Hematopoietic multipotent progenitor cell treated with erythropoietin and hydrocortisone succinate and interleukin-3 and kit ligand, for 17 days (in vitro differentiated cells): Measurements from ENCODE around the gene C10orf67.
"Not testable (repeated sequence)": the region's sequence is repeated elsewhere in the genome, so short reads cannot be mapped to it uniquely, and the experiment has no call there.

Source experiments
- DNase-seq: peaks from one replicate; pipeline ENCODE4 v3.0.0-alpha.2; 2015; ENCODE audit warnings: low spot score

Gene C10orf67

DNA sequence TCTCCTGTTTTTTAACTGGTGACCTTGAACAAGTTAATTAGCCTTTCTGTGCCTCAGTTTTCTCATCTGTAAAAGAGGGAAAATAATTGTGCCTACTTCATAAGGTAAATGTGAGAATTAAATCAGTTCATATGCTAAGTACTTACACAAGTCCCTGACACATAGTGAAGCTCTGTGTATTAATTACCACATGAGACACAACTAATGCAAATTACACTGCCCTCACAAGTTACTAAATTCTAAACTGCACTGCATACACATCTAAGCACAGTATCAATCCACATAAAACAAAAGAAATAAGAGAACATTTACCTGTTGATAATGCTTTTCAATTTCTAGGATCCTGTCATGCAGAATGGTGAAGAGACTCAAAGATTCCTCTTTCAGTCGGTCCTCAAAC lies 22.5 kb downstream of the C10orf67 start:
- no peak for DNase-seq

- DNase-seq, result no peak
Measured at GRCh38 chr10:23319835-23320234, 24.8 kb downstream of the C10orf67 start.

- no peak for DNase-seq
Measured at GRCh38 chr10:23318359-23318758, 26.2 kb downstream of the C10orf67 start.

GRCh38 chr10:23317416-23317815 lies 27.2 kb downstream of the C10orf67 start:
- DNase-seq, result no peak

DNA sequence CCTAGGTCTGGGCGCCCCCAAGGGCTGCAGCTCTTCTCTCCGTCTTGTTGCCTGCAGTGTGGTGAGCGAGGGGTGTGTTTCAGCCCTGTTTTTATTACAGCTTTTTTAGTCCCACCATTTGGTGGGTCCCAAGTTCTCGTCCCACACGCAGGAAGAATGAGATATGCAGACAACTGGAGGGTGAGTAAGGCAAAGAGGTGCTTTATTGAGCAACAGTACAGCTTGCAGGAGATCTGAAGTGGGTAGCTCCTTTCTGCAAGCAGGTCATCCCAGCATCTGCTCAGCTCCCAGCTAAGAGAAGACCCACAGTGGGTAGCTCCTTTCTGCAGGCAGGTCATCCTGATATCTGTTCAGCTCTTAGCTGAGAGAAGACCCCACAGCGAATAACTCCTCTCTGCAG lies 28.2 kb downstream of the C10orf67 start:
- DNase-seq, result no peak

DNA sequence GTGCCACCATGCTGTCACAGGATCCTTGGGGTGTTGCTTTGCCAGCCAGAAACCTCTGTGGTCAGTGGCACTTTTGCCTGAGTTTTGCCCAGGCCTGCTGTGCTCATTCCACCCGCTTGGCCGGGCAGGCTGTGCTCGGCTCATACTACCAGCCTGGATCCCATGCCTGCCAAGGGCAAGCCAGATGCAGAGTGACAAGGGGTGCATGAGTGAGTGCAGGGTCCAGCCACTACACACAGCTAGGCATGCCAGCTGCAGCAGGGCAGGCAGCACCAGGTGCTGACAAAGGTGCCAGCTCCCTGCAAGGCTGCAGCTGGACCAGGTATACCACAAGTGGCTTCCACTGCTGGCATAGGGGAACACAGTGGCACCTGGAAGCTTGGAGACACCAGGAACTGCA lies 28.6 kb downstream of the C10orf67 start:
- DNase-seq, result no peak

GRCh38 chr10:23314835-23315239 lies 29.8 kb downstream of the C10orf67 start:
- peak; percentile 73 for DNase-seq

- no peak for DNase-seq
Measured at GRCh38 chr10:23311034-23311433, 33.6 kb downstream of the C10orf67 start.

- DNase-seq, result no peak
Measured at GRCh38 chr10:23310404-23310803, 34.2 kb downstream of the C10orf67 start.

- not testable (repeated sequence) for DNase-seq
Measured at GRCh38 chr10:23299961-23300360, 44.6 kb downstream of the C10orf67 start.

DNA sequence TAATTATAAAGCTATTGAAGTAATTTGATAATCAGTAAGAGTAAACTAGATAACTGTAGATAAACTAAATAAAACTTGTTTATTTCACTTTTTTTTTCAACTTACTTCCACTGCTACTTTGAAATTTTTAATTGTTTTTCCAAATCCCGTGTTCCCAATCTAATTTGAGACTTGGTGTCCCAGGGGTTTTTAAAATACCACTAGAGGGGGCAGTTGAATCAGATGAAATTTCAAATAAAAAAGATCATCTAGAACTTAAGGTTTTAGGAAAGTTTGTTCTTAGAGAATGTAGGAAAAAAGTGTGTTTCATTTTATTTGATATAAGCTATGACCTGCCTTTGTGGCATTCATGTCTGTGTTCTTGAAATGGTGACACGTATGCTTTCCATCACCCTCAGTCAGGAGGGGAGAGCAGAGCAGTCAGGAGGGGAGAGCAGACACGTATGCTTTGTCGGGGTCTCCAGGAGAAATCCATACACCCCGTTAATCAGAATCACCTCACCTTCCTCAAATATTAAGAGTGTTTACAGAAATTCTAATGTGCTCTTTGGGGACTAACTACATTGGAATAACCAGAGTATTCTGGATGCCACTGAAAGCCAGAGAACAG lies 49.9 kb downstream of the C10orf67 start:
- DNase-seq, result no peak

GRCh38 chr10:23293973-23294590 lies 50.5 kb downstream of the C10orf67 start:
- no peak for DNase-seq

DNA sequence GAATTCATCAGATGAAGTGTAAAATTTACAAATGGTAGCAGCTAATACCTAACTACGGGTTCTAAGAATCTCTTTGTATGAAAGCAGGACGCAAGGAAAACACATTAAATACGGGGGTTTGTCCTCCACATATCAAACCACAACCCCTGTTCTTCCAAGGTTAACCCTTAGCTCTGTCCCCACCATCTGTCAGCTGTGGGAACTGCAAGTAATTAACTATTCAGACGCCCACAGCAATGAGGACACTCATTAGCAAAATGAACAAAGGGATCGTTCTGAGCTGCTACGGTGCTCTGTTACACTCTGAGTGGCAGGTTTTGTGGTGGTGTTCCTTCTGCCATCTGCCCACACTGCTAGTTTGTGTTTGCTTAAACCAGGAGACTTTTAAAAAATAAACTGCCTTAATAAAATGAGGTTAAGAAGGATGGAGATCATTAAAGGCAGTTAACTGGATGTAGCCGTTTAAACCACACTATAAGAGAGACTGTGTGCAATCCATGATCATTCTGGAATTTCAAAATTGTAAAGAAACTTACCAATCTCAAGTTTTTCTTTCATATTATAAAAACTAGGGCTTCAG lies 51.4 kb downstream of the C10orf67 start:
- peak; percentile 7 for DNase-seq

DNA sequence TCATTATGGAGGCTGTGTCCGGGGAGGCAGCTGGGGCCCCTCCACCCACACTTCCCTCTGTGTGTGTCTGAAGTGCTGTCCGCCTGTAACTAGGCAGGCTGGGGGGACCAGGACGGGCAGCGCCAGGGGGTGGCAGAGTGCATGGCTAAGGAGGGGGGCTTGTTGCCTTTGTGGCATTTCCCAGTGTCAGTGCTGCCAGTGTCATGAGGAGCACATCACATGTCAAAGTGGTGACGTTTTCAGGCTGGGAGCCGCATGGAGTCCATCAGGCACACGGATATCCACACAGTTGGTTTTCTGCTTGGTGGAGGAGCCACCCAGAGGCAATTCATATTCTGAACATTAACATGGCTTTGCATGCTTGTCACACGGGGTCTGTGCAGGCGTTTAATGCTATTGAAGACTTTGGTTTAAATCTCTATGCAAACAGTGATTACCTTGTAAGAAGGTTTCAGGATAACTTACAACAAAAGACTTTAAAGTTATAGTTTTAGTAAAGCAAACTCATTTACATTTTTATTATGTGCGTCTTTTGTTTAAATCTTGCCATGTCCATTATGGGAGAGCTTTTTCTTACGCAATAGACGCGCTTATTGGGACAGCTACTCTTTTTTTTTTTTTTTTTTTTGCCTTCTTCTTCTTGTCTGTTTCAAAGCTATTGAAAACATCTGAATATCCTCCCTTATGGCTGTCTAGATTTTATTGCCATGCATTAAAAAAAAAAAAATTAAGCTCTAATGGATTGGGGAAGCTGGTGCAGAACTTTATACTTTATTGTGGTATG lies 52.9 kb downstream of the C10orf67 start:
- no peak for DNase-seq

DNA sequence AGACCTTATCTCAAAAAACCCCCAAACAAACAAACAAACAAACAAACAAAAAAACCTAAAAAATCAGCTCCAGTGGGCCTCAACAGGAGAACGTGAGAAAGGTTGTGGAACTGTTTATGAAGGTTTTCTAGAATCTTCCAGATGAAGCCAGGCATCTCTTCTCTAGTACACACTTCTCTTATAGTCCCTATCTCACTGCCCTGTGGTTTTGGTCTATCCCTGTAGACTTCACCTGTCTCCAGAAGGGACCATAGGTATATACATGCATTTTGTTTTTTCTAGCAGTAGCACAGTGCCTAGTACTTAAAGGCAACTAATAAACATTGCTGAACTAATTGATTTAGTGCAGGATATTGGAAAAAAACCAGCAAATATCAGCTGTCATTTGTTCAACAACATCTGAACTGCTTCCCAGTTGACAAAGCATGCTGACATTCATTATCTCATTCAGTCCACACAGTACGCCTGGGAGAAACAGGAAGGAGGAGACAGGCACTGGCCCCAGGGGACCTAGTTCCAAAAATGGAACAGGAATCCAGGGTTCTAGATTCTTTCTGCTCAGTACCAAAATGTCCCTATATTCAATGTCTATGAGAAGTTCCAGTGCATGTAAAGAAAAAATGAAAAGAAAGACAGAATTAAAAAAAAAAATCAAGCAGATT lies 59.8 kb downstream of the C10orf67 start:
- no peak for DNase-seq

- DNase-seq, result no peak
Measured at GRCh38 chr10:23284155-23284554, 60.4 kb downstream of the C10orf67 start.

DNA sequence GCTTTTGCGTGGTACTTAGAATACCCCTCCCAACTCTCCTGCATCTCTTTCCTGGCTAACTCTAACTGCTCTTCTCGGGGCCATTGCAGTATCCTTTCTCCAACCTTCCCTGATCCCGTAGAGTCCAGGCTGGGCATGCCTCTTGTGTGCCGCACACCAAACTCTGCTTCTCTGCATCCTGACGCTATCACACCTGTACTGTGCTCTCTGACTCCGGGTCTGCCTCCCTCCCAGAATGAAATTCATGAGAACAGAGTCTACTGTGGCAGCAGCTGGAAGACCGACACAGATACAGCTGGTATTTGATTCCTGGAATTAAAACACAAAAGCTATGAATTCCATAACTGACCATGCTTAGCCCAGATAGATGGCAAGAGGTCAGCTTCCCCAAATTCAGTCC lies 60.9 kb downstream of the C10orf67 start:
- no peak for DNase-seq

GRCh38 chr10:23281044-23281433 lies 63.6 kb downstream of the C10orf67 start:
- no peak for DNase-seq

GRCh38 chr10:23280419-23281043 lies 64.1 kb downstream of the C10orf67 start:
- DNase-seq, result no peak

DNA sequence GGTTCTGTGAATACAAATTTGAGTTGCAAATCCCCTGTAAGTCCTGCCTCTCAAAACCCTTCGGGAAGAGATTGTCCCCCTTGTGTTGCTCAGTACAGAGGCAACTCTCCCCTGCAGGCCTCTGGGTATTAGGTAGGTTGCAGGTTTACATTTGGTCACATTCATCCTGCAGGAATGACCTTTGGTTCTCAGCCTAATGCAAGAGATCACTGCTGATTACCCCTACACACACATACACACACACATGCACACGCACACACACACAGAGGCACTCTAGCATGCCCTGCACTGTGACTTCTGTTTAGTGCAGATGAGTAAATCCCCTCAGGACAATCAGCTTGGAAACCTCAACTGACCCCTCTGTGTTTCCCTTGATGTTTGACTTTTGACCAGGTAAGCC lies 69.2 kb downstream of the C10orf67 start:
- no peak for DNase-seq

GRCh38 chr10:23274179-23274578 lies 70.4 kb downstream of the C10orf67 start:
- DNase-seq, result not testable (repeated sequence)

DNA sequence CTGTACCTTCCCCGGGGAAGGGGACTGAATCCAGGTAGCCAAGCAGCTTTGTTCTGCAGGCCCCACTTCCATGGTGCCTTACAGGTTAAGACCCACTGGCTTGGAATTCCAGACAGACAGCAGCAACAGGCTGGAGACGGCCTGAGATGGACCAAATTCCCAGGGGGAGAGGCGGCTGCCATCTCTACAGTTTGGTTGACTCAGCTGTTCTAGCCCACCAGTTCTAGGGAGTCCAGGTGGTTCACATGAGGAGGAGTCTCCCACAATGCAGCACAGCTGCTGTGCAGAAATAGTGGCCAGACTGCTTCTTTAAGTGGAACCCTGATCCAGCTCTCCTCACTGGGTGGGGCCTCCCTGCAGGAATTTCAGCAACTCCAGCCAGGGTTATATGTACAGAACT lies 74.1 kb downstream of the C10orf67 start:
- DNase-seq, result no peak
